OCI-LY1 (cell line): ENCODE measurements around the gene UQCR10.

Experiments
- EZH2 ChIP-seq: fragments of 200-600 bp; sonication (generic), shearing (Covaris generic); IDR thresholded peaks from 2 replicates; pipeline ENCODE4 v1.8.0; 2017; ENCODE audit warnings: borderline replicate concordance, mixed run types, mild to moderate bottlenecking, antibody characterized with exemption, low read length, moderate library complexity, mixed read lengths
- TF ChIP-seq, protein P1 (sequence below): fragments of 200-600 bp; sonication (generic), shearing (Covaris generic); IDR thresholded peaks from 2 replicates; pipeline ENCODE4 v1.5.1; 2017; ENCODE audit warnings: mild to moderate bottlenecking, antibody characterized with exemption, low read length, moderate library complexity, mixed read lengths

DNA sequence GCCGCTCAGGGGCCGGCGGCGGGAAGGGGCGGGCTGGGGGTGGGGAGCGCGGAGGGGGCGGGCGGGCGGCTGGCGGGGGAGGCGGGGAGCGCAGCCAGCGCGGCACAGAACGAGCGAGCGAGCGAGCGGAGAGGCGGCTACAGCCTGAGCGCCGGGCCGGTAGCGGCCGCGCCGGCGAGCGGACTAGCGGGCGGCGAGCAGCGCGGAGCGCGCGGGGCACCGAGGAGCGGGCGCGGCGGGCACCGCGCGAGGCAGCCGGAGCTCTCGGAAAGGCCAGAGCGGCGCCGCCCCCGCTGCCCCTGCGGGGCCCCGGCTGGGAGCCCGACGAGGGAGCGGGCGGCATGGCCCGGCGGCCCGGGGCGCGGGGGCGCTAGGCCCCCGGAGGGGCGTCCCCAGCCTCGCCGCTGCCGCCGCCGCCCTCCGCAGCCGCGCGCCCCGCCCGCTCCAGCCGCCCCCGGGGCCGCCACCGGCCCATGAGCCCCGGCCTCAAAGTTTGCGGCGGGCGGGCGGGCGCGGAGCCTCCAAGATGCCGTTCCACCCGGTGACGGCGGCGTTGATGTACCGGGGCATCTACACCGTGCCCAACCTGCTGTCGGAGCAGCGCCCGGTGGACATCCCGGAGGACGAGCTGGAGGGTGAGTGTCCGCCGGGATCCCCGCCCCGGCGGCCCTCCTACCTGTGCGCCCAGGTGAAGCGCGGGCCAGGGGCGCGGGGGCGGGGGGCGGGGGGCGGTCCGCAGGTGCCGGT is 47.1 kb upstream of the UQCR10 start, which contains the start of gene CABP7:
- TF ChIP-seq, protein P1, sequence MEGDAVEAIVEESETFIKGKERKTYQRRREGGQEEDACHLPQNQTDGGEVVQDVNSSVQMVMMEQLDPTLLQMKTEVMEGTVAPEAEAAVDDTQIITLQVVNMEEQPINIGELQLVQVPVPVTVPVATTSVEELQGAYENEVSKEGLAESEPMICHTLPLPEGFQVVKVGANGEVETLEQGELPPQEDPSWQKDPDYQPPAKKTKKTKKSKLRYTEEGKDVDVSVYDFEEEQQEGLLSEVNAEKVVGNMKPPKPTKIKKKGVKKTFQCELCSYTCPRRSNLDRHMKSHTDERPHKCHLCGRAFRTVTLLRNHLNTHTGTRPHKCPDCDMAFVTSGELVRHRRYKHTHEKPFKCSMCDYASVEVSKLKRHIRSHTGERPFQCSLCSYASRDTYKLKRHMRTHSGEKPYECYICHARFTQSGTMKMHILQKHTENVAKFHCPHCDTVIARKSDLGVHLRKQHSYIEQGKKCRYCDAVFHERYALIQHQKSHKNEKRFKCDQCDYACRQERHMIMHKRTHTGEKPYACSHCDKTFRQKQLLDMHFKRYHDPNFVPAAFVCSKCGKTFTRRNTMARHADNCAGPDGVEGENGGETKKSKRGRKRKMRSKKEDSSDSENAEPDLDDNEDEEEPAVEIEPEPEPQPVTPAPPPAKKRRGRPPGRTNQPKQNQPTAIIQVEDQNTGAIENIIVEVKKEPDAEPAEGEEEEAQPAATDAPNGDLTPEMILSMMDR: no peak
- no peak for TF ChIP-seq EZH2
